HepG2 (cell line): ENCODE measurements around the gene PYGO2. TPM values are rescaled to one million over a fixed set of nuclear protein-coding genes. Genes with fewer than 3 reads are reported as not detected.

ENCODE experiments used
- CHCHD3 ChIP-seq: sonication (generic); formaldehyde crosslinking; IDR thresholded peaks from 2 replicates; pipeline ENCODE4 v1.8.0; 2022; ENCODE audit warnings: mild to moderate bottlenecking, missing genetic modification reagents, moderate library complexity
- MXD4 ChIP-seq: IDR thresholded peaks from 2 replicates; pipeline ENCODE4 v1.6.1; 2016; ENCODE audit warnings: mild to moderate bottlenecking, missing biosample characterization, missing genetic modification reagents
- REL ChIP-seq: sonication (generic); formaldehyde crosslinking; conservative IDR thresholded peaks from 2 replicates; pipeline ENCODE4 v1.8.0; 2022; ENCODE audit warnings: mild to moderate bottlenecking, missing genetic modification reagents, moderate library complexity
- RFX3 ChIP-seq: IDR thresholded peaks from 2 replicates; pipeline ENCODE4 v1.6.1; 2016; ENCODE audit warnings: missing biosample characterization, missing genetic modification reagents
- RXRA ChIP-seq: sonication (generic); formaldehyde crosslinking; IDR thresholded peaks from 2 replicates; pipeline ENCODE4 v1.5.1; 2020; ENCODE audit warnings: missing genetic modification reagents
- SMAD9 ChIP-seq: sonication (generic); formaldehyde crosslinking; IDR thresholded peaks from 2 replicates; pipeline ENCODE4 v1.5.1; 2020; ENCODE audit warnings: mild to moderate bottlenecking, missing genetic modification reagents
- ZBTB42 ChIP-seq: sonication (generic); formaldehyde crosslinking; IDR thresholded peaks from 2 replicates; pipeline ENCODE4 v1.5.0; 2020; ENCODE audit warnings: mild to moderate bottlenecking, missing genetic modification reagents
- ZFX ChIP-seq: sonication (generic); formaldehyde crosslinking; IDR thresholded peaks from 2 replicates; pipeline ENCODE4 v1.4.0; 2020; ENCODE audit warnings: mild to moderate bottlenecking, low read depth, missing genetic modification reagents, moderate library complexity
- ZGPAT ChIP-seq: IDR thresholded peaks from 2 replicates; pipeline ENCODE4 v1.6.1; 2016; ENCODE audit warnings: mild to moderate bottlenecking
- ZNF160 ChIP-seq: sonication (generic); formaldehyde crosslinking; IDR thresholded peaks from 2 replicates; pipeline ENCODE4 v1.8.0; 2022; ENCODE audit warnings: mild to moderate bottlenecking, inconsistent platforms, missing genetic modification reagents
- ZNF3 ChIP-seq: IDR thresholded peaks from 2 replicates; pipeline ENCODE4 v1.7.0; 2017; ENCODE audit warnings: inconsistent platforms
- ZNF350 ChIP-seq: sonication (generic); formaldehyde crosslinking; IDR thresholded peaks from 2 replicates; pipeline ENCODE4 v1.4.0; 2020; ENCODE audit warnings: mild to moderate bottlenecking, low read depth, missing genetic modification reagents, borderline replicate concordance
- ZNF652 ChIP-seq: IDR thresholded peaks from 2 replicates; pipeline ENCODE4 v1.6.1; 2016; ENCODE audit warnings: low read depth, borderline replicate concordance
- ZNF775 ChIP-seq: sonication (generic); formaldehyde crosslinking; IDR thresholded peaks from 2 replicates; pipeline ENCODE4 v1.4.0; 2020; ENCODE audit warnings: missing genetic modification reagents, mild to moderate bottlenecking, moderate library complexity, borderline replicate concordance
- ZNF792 ChIP-seq: IDR thresholded peaks from 2 replicates; pipeline ENCODE4 v1.6.1; 2016
- polyA plus RNA-seq, 8 experiments: library from polyadenylated mRNA; depleted of rRNA in 3 of 8; stranded (reverse) in 7 of 8; unstranded in 1 of 8; fragments of >200 nt; fragmentation: Illumina TruSeq in 4 of 8; extraction: Trizol in 4 of 8; gene quantifications; 2 replicates each; pipeline versions ENCODE4 v1.2.1 to v1.2.3, GENCODE V29; 2011 to 2016; ENCODE audit warnings: low read depth in 4 of 8, missing spikeins in 1 of 8, mixed read lengths in 1 of 8; ENCODE audit not compliant: insufficient read depth in 1 of 8
- total RNA-seq, 5 experiments: library from RNA; depleted of rRNA; stranded (reverse); fragments of >200 nt; fragmentation: Illumina TruSeq; extraction: Trizol; gene quantifications; 2 replicates each; pipeline ENCODE4 v1.2.3, GENCODE V29; 2016; ENCODE audit warnings: low read depth in 1 of 5
- TF ChIP-seq, protein P1 (sequence below): sonication (generic); formaldehyde crosslinking; conservative IDR thresholded peaks from 2 replicates; pipeline ENCODE4 v1.8.0; 2022; ENCODE audit warnings: mild to moderate bottlenecking, moderate library complexity, missing genetic modification reagents
- TF ChIP-seq, protein P2 (sequence below): sonication (generic); formaldehyde crosslinking; IDR thresholded peaks from 2 replicates; pipeline ENCODE4 v1.8.1; 2022; ENCODE audit warnings: low read depth, mild to moderate bottlenecking, missing genetic modification reagents

The PYGO2 gene
- total and polyA plus RNA-seq, 2 of the 13 experiments (the other 11 are each of a cell fraction or from before 2014, with no cell fraction given) = 20.3 to 21.8 TPM

GRCh38 chr1:154941333-154942013 is 20.1 kb downstream of the PYGO2 start (continued):
- no peak for TF ChIP-seq ZNF775
- TF ChIP-seq ZFX (CRISPR knock-in tag) = peak; percentile 39; the same call in 1 of the 2 replicates
- TF ChIP-seq, protein P1, sequence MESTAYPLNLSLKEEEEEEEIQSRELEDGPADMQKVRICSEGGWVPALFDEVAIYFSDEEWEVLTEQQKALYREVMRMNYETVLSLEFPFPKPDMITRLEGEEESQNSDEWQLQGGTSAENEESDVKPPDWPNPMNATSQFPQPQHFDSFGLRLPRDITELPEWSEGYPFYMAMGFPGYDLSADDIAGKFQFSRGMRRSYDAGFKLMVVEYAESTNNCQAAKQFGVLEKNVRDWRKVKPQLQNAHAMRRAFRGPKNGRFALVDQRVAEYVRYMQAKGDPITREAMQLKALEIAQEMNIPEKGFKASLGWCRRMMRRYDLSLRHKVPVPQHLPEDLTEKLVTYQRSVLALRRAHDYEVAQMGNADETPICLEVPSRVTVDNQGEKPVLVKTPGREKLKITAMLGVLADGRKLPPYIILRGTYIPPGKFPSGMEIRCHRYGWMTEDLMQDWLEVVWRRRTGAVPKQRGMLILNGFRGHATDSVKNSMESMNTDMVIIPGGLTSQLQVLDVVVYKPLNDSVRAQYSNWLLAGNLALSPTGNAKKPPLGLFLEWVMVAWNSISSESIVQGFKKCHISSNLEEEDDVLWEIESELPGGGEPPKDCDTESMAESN (CRISPR knock-in tag) = no peak
- no peak for TF ChIP-seq CHCHD3 (CRISPR knock-in tag)
- TF ChIP-seq ZNF652 = no peak
- TF ChIP-seq ZNF350 = 0 out of 2 replicates have a peak, but pooled peaks have one; percentile 29
- TF ChIP-seq RFX3 (CRISPR knock-in tag) = peak; percentile 98
- no peak for TF ChIP-seq REL (CRISPR knock-in tag)
- TF ChIP-seq ZNF3 = no peak
- TF ChIP-seq ZBTB42 (CRISPR knock-in tag) = no peak
- TF ChIP-seq SMAD9 = no peak
- no peak for TF ChIP-seq ZNF792
- TF ChIP-seq RXRA (CRISPR knock-in tag) = peak; percentile 35; the same call in 1 of the 2 replicates
- no peak for TF ChIP-seq ZNF160
- no peak for TF ChIP-seq ZGPAT (CRISPR knock-in tag)
- TF ChIP-seq MXD4 = no peak
- TF ChIP-seq, protein P2, sequence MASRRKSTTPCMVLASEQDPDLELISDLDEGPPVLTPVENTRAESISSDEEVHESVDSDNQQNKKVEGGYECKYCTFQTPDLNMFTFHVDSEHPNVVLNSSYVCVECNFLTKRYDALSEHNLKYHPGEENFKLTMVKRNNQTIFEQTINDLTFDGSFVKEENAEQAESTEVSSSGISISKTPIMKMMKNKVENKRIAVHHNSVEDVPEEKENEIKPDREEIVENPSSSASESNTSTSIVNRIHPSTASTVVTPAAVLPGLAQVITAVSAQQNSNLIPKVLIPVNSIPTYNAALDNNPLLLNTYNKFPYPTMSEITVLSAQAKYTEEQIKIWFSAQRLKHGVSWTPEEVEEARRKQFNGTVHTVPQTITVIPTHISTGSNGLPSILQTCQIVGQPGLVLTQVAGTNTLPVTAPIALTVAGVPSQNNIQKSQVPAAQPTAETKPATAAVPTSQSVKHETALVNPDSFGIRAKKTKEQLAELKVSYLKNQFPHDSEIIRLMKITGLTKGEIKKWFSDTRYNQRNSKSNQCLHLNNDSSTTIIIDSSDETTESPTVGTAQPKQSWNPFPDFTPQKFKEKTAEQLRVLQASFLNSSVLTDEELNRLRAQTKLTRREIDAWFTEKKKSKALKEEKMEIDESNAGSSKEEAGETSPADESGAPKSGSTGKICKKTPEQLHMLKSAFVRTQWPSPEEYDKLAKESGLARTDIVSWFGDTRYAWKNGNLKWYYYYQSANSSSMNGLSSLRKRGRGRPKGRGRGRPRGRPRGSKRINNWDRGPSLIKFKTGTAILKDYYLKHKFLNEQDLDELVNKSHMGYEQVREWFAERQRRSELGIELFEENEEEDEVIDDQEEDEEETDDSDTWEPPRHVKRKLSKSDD = no peak
